ENCODE measurements around the gene RSF1. TPM values are rescaled to one million over a fixed set of nuclear protein-coding genes. Genes with fewer than 3 reads are reported as not detected.

RSF1 gene
- total and polyA plus RNA-seq, 4 donors: 5.2 to 33.1 (median 13.4) TPM

DNA sequence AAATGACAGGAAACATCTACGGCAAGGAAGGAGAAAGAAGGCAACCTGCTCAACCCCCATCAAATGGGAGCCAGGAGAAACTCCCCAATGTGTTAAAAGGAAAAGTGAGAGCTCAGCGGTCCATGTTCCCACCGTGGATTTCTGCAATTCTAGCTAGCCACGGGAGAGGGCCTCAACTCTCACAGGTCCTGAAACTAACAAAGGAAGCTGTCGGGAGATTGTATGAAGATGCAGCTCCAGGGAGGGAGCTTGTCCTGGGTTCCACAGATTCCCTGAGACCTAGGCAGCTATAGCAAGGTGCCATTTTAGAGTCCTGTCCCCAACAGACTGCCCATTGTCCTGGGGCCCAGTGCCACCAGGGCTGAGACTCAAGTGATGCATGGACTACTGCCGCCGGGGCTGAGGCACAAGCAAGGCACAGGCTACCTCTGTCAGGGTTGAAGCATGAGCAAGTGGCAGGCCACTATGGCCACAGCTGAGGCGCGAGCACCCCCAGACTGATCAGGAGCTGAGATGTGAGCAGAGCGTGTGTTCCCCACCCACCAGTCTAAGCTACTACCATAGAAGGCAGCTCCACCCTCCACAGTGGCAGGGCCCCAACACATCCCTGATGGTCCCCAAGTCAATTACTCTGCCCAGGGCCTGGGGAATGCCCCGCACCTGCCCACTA, 31.3 kb downstream of the RSF1 start:
- H3K4me3 ChIP-seq (ENCODE audit: low read depth in 1 of 3, low read length in 3 of 3): no peak overlapping the region
- WGBS: 93% methylated on average over 11 of the region's 11 CpGs
- TF ChIP-seq, protein P1, sequence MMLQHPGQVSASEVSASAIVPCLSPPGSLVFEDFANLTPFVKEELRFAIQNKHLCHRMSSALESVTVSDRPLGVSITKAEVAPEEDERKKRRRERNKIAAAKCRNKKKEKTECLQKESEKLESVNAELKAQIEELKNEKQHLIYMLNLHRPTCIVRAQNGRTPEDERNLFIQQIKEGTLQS (IDR thresholded peaks at IDR 0.05): no peak
- TF ChIP-seq RXRA (IDR thresholded peaks at IDR 0.05): no peak
- no peak for TF ChIP-seq YY1 (IDR thresholded peaks at IDR 0.05)
- TF ChIP-seq, protein P2, sequence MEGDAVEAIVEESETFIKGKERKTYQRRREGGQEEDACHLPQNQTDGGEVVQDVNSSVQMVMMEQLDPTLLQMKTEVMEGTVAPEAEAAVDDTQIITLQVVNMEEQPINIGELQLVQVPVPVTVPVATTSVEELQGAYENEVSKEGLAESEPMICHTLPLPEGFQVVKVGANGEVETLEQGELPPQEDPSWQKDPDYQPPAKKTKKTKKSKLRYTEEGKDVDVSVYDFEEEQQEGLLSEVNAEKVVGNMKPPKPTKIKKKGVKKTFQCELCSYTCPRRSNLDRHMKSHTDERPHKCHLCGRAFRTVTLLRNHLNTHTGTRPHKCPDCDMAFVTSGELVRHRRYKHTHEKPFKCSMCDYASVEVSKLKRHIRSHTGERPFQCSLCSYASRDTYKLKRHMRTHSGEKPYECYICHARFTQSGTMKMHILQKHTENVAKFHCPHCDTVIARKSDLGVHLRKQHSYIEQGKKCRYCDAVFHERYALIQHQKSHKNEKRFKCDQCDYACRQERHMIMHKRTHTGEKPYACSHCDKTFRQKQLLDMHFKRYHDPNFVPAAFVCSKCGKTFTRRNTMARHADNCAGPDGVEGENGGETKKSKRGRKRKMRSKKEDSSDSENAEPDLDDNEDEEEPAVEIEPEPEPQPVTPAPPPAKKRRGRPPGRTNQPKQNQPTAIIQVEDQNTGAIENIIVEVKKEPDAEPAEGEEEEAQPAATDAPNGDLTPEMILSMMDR (IDR thresholded peaks at IDR 0.05; ENCODE audit: low read depth, low read length, missing input control): no peak
- no peak for TF ChIP-seq EGR1 (IDR thresholded peaks at IDR 0.05; ENCODE audit: low read depth in 2 of 2)
- TF ChIP-seq FOXA1 (IDR thresholded peaks at IDR 0.05): no peak
- TF ChIP-seq TAF1 (conservative IDR thresholded peaks at IDR 0.05): no peak
- no peak for TF ChIP-seq SP1 (IDR thresholded peaks at IDR 0.05)
- TF ChIP-seq RAD21 (IDR thresholded peaks at IDR 0.05): no peak
- no peak for TF ChIP-seq GABPA (IDR thresholded peaks at IDR 0.05 in 1 of 2, conservative IDR thresholded peaks at IDR 0.05 in 1 of 2)
- no peak for TF ChIP-seq FOXA2 (IDR thresholded peaks at IDR 0.05)
- TF ChIP-seq JUND (IDR thresholded peaks at IDR 0.05): no peak
- TF ChIP-seq, protein P3, sequence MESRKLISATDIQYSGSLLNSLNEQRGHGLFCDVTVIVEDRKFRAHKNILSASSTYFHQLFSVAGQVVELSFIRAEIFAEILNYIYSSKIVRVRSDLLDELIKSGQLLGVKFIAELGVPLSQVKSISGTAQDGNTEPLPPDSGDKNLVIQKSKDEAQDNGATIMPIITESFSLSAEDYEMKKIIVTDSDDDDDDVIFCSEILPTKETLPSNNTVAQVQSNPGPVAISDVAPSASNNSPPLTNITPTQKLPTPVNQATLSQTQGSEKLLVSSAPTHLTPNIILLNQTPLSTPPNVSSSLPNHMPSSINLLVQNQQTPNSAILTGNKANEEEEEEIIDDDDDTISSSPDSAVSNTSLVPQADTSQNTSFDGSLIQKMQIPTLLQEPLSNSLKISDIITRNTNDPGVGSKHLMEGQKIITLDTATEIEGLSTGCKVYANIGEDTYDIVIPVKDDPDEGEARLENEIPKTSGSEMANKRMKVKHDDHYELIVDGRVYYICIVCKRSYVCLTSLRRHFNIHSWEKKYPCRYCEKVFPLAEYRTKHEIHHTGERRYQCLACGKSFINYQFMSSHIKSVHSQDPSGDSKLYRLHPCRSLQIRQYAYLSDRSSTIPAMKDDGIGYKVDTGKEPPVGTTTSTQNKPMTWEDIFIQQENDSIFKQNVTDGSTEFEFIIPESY (IDR thresholded peaks at IDR 0.05): no peak
- no peak for TF ChIP-seq NR2F2 (IDR thresholded peaks at IDR 0.05)
- H3K27ac ChIP-seq (ENCODE audit: low read depth in 1 of 2, low read length in 2 of 2): no peak overlapping the region
- H3K4me1 ChIP-seq (ENCODE audit: control insufficient read depth in 4 of 4, insufficient read depth in 4 of 4, low read length in 3 of 4): peaks cover 8 to 13% (median 9%) of the 10 kb centered on the region in 4 donors
- H3K9ac ChIP-seq (ENCODE audit: low read depth in 1 of 2, low read length in 2 of 2): no peak overlapping the region
- no peaks in the 10 kb centered on the region for H3K27me3 ChIP-seq (ENCODE audit: control insufficient read depth in 4 of 4, insufficient read depth in 4 of 4, low read length in 3 of 4)
- no peak for DNase-seq (ENCODE audit: low spot score)
- H3K36me3 ChIP-seq (ENCODE audit: control insufficient read depth in 4 of 4, insufficient read depth in 3 of 4, low read depth in 1 of 4, low read length in 3 of 4): no peaks in the 10 kb centered on the region
- no peaks in the 10 kb centered on the region for H3K9me3 ChIP-seq (ENCODE audit: control insufficient read depth in 4 of 4, low read length in 3 of 4)

DNA sequence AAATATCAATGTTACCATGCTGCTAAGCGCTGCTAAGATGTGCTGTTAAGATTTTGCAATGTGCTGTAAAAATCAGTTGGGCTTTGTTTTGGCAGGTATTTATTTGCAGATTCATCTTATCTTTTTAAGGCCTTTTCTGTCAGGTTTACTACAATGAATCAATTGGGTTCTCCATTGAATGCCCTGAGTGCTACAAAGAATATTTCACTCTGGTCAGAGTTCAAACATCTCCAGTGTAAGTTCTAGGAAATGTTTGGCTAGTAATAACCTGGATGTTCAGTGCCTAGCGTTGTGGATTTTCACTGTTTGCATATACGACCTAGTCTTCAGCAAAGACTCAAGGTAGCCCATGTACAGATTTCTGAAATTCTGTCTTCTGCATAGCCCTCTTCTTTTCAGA, 36.0 kb downstream of the RSF1 start:
- no peaks in the 10 kb centered on the region for H3K9me3 ChIP-seq (ENCODE audit: control insufficient read depth in 4 of 4, low read length in 3 of 4)
- H3K36me3 ChIP-seq (ENCODE audit: control insufficient read depth in 4 of 4, insufficient read depth in 3 of 4, low read depth in 1 of 4, low read length in 3 of 4): no peaks in the 10 kb centered on the region
- TF ChIP-seq, protein P2 (IDR thresholded peaks at IDR 0.05; ENCODE audit: low read depth, low read length, missing input control): no peak
- TF ChIP-seq JUND (IDR thresholded peaks at IDR 0.05): peak in 1 of 2 donors; percentile 14
- TF ChIP-seq, protein P4, sequence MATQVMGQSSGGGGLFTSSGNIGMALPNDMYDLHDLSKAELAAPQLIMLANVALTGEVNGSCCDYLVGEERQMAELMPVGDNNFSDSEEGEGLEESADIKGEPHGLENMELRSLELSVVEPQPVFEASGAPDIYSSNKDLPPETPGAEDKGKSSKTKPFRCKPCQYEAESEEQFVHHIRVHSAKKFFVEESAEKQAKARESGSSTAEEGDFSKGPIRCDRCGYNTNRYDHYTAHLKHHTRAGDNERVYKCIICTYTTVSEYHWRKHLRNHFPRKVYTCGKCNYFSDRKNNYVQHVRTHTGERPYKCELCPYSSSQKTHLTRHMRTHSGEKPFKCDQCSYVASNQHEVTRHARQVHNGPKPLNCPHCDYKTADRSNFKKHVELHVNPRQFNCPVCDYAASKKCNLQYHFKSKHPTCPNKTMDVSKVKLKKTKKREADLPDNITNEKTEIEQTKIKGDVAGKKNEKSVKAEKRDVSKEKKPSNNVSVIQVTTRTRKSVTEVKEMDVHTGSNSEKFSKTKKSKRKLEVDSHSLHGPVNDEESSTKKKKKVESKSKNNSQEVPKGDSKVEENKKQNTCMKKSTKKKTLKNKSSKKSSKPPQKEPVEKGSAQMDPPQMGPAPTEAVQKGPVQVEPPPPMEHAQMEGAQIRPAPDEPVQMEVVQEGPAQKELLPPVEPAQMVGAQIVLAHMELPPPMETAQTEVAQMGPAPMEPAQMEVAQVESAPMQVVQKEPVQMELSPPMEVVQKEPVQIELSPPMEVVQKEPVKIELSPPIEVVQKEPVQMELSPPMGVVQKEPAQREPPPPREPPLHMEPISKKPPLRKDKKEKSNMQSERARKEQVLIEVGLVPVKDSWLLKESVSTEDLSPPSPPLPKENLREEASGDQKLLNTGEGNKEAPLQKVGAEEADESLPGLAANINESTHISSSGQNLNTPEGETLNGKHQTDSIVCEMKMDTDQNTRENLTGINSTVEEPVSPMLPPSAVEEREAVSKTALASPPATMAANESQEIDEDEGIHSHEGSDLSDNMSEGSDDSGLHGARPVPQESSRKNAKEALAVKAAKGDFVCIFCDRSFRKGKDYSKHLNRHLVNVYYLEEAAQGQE (IDR thresholded peaks at IDR 0.05): peak; percentile 52
- no peak for TF ChIP-seq TAF1 (conservative IDR thresholded peaks at IDR 0.05)
- peak in 1 of 2 donors; percentile 17 for TF ChIP-seq RAD21 (IDR thresholded peaks at IDR 0.05)
- TF ChIP-seq, protein P5, sequence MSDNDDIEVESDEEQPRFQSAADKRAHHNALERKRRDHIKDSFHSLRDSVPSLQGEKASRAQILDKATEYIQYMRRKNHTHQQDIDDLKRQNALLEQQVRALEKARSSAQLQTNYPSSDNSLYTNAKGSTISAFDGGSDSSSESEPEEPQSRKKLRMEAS (IDR thresholded peaks at IDR 0.05): peak; percentile 21
- no peak for TF ChIP-seq FOXA2 (IDR thresholded peaks at IDR 0.05)
- no peak for TF ChIP-seq GABPA (IDR thresholded peaks at IDR 0.05 in 1 of 2, conservative IDR thresholded peaks at IDR 0.05 in 1 of 2)
- TF ChIP-seq FOXA1 (IDR thresholded peaks at IDR 0.05): no peak
- TF ChIP-seq YY1 (IDR thresholded peaks at IDR 0.05): peak; percentile 54
- TF ChIP-seq SP1 (IDR thresholded peaks at IDR 0.05): no peak
- peak in 1 of 2 donors; percentile 60 for TF ChIP-seq RXRA (IDR thresholded peaks at IDR 0.05)
- TF ChIP-seq, protein P3 (IDR thresholded peaks at IDR 0.05): no peak
- TF ChIP-seq HNF4A (conservative IDR thresholded peaks at IDR 0.05): peak; percentile 45 to 69
- TF ChIP-seq, protein P1 (IDR thresholded peaks at IDR 0.05): no peak
- no peak overlapping the region for H3K9ac ChIP-seq (ENCODE audit: low read depth in 1 of 2, low read length in 2 of 2)
- WGBS: 37% methylated on average over 3 of the region's 3 CpGs
- H3K4me3 ChIP-seq (ENCODE audit: low read depth in 1 of 3, low read length in 3 of 3): no peak overlapping the region
- H3K27me3 ChIP-seq (ENCODE audit: control insufficient read depth in 4 of 4, insufficient read depth in 4 of 4, low read length in 3 of 4): no peaks in the 10 kb centered on the region
- peaks cover 8 to 13% (median 10%) of the 10 kb centered on the region in 4 donors for H3K4me1 ChIP-seq (ENCODE audit: control insufficient read depth in 4 of 4, insufficient read depth in 4 of 4, low read length in 3 of 4)
- H3K27ac ChIP-seq (ENCODE audit: low read depth in 1 of 2, low read length in 2 of 2): no peak overlapping the region
- DNase-seq (ENCODE audit: low spot score): no peak
